ENCODE measurements around the gene TWF2.

TWF2 gene

GRCh38 chr3:52256622-52257021 is 17.7 kb upstream of the TWF2 start:
- FAIRE-seq: no peak

GRCh38 chr3:52256159-52256558 is 17.2 kb upstream of the TWF2 start:
- FAIRE-seq: no peak

GRCh38 chr3:52254608-52255007 is 15.7 kb upstream of the TWF2 start:
- no peak for FAIRE-seq

GRCh38 chr3:52253314-52254304 is 14.7 kb upstream of the TWF2 start:
- no peak for FAIRE-seq

GRCh38 chr3:52250122-52250521 is 11.2 kb upstream of the TWF2 start:
- no peak for FAIRE-seq

GRCh38 chr3:52249683-52250082 is 10.7 kb upstream of the TWF2 start:
- FAIRE-seq: no peak

GRCh38 chr3:52248816-52249547 is 10.0 kb upstream of the TWF2 start:
- no peak for FAIRE-seq

- FAIRE-seq: no peak
Measured at GRCh38 chr3:52248165-52248541, 9.2 kb upstream of the TWF2 start.

- no peak for FAIRE-seq
Measured at GRCh38 chr3:52247409-52248164, 8.6 kb upstream of the TWF2 start.

GRCh38 chr3:52246728-52247408 is 7.9 kb upstream of the TWF2 start:
- no peak for FAIRE-seq

- FAIRE-seq: no peak
Measured at GRCh38 chr3:52246264-52246620, 7.3 kb upstream of the TWF2 start.

GRCh38 chr3:52245322-52246263 is 6.6 kb upstream of the TWF2 start, which contains the start of gene PPM1M:
TSS of gene PPM1M (plus strand) at chr3:52245759. CDS start at chr3:52245825, 66 bp downstream.
- no peak for FAIRE-seq

GRCh38 chr3:52243791-52244628 is 5.1 kb upstream of the TWF2 start:
- FAIRE-seq: no peak

- FAIRE-seq: no peak
Measured at GRCh38 chr3:52242039-52242438, 3.1 kb upstream of the TWF2 start.

GRCh38 chr3:52240886-52241370 is 2.0 kb upstream of the TWF2 start:
- FAIRE-seq: no peak

- FAIRE-seq: no peak
Measured at GRCh38 chr3:52240059-52240885, 1.3 kb upstream of the TWF2 start.

GRCh38 chr3:52238193-52238760 is 681 bp downstream of the TWF2 start:
- FAIRE-seq: no peak

GRCh38 chr3:52237657-52238172 is 1.2 kb downstream of the TWF2 start:
- FAIRE-seq: no peak
